ENCODE results near the gene PIK3C3. TPM values are rescaled to one million over a fixed set of nuclear protein-coding genes. Genes with fewer than 3 reads are reported as not detected.

PIK3C3 gene
- total RNA-seq = 10 to 100 TPM; 23.1 to 31.0 TPM

DNA sequence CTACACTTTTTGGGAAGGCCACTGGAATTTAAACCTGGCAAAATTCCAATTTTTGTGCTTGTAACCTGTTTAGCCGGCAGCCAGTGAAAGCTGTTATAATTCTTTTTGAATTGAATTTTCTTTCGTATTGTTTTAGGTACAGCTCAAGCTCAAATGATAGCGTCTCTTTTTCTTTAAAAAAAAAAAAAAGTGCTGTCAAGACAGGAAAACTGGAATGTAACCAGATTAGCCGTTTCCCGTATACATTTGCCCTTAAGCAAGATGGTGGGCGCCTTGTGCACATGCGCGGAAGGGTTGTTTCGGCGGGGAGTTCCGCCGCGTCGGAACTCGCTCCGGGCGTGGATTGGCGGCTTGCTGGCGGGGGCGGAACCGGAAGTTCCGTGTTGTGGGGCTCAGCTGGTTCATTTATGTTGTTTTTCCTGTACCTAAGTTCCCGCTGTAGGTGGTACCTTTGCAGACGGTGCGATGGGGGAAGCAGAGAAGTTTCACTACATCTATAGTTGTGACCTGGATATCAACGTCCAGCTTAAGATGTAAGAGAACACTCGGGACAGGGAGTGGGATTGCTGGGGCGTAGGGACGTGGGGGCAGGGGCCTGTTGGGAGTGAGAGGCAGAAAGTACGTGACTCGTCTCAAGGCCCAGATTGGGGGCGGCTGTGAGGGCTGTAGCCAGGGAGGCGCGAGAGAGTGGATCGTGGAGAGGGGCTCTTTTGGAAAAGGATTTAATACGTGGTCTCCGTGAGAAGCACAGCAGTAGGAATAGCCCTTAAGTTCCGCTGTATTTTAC is at the start of gene PIK3C3:
TSS of gene PIK3C3 (plus strand) at position 408 of the 787 bp plus-strand sequence. CDS start at position 466, 58 bp downstream.
- ATAC-seq (peak; percentile 100), DNase-seq (peak; percentile 96 to 98 (median 97))
- peaks cover 0 to 2% of the 10 kb centered on the region in 2 donors for H3K36me3 ChIP-seq (replicated peaks in 1 of 2; ENCODE audit: insufficient read depth in 1 of 2, low read depth in 2 of 2)
- intact Hi-C loops (cut with DNase I) = no loop called here
- H3K4me1 ChIP-seq = peaks cover 18% of the 10 kb centered on the region
- H3K4me3 ChIP-seq = peak within 1 kb of the TSS; percentile 55 to 74
- peak within 1 kb of the TSS; percentile 21 to 76 (median 54) for H3K27ac ChIP-seq
- no peaks in the 10 kb centered on the region for H3K27me3 ChIP-seq
- TF ChIP-seq, protein P1, sequence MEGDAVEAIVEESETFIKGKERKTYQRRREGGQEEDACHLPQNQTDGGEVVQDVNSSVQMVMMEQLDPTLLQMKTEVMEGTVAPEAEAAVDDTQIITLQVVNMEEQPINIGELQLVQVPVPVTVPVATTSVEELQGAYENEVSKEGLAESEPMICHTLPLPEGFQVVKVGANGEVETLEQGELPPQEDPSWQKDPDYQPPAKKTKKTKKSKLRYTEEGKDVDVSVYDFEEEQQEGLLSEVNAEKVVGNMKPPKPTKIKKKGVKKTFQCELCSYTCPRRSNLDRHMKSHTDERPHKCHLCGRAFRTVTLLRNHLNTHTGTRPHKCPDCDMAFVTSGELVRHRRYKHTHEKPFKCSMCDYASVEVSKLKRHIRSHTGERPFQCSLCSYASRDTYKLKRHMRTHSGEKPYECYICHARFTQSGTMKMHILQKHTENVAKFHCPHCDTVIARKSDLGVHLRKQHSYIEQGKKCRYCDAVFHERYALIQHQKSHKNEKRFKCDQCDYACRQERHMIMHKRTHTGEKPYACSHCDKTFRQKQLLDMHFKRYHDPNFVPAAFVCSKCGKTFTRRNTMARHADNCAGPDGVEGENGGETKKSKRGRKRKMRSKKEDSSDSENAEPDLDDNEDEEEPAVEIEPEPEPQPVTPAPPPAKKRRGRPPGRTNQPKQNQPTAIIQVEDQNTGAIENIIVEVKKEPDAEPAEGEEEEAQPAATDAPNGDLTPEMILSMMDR (IDR thresholded peaks at IDR 0.05) = no peak
- TF ChIP-seq POLR2A (IDR thresholded peaks at IDR 0.05) = peak in 2 of 3 donors; percentile 66 to 67
- WGBS, 2 donors = 0 to 1% methylated on average over 38 of the region's 38 CpGs
- H3K9me3 ChIP-seq = no peaks in the 10 kb centered on the region

DNA sequence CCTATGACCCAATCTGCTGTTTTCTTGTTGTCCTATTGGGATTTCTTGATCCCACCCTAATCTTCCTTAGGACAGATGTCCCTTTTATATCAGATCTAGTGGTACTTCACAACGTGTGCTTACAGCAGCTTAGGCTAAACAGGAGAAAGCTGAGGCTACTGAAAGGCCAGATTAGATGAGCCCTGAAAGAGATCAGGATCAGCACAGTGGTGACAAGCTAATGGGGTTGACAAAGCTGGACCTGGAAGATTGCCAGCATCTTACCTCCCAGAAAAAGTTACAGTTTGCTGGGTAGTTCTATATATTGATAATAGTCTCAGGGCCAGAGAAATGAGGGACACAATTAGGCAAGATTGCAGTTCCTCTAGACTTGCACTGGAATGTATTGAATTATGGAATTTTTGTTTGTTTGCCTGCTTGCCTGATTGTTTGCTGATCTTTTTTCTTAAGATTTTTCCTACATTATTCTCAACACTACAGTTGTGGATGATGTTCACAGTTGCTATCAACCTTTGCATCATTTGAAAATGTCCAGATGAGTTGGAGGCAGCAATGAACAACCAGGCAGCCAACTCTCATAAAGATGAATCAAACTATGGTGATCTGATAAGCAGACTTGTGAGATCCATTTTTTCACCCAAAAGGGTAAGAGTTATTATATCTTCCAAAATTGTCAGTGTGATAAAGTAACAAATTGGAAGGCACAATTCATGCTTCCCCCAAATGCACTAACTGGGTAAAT is 49.1 kb upstream of the PIK3C3 start:
- WGBS, 2 donors = 44 to 47% methylated on average over 1 of the region's 1 CpG
- Histone ChIP-seq H3K27me3 (no peaks in the 10 kb centered on the region), H3K36me3 (replicated peaks in 1 of 2; ENCODE audit: insufficient read depth in 1 of 2, low read depth in 2 of 2) (no peaks in the 10 kb centered on the region), H3K4me3 (no peak overlapping the region), H3K9me3 (no peaks in the 10 kb centered on the region), H3K4me1 (no peaks in the 10 kb centered on the region), H3K27ac (no peak overlapping the region)
- intact Hi-C loops (cut with DNase I) = no loop called here
- ATAC-seq (no peak), DNase-seq (no peak)
- no peak for TF ChIP-seq POLR2A (IDR thresholded peaks at IDR 0.05)
- TF ChIP-seq, protein P1 (IDR thresholded peaks at IDR 0.05) = no peak

DNA sequence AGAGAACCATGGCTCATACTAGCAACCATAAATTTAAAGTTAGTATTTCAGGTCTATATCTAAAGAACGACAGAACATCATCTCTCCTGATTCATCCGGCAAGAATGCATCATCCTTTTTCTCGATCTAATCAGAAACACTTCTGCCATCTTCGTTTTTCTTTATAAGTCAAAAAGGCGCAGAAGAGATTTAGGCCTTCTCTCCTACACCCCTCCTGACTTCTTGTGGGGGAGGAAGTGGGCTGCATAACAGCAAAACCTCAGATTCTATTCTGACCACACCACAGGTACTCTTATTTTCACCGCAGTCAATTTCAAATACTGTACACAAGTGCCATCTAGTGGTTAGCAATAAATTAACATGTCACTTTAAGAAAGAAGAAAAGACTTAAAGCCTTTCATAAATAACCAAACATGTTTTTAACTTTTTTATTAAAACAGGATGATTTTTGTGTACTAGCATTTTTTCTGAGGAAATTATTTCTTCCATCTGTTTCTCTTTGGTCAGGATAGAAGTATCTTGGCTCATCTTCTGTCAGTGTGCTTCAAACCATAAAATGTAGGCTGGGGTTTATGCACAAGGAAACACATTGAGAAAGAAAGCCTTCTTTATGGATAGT is 48.4 kb upstream of the PIK3C3 start:
- H3K27me3 ChIP-seq = no peaks in the 10 kb centered on the region
- 25% methylated on average over 6 of the region's 6 CpGs for WGBS, 2 donors
- H3K4me1 ChIP-seq = no peaks in the 10 kb centered on the region
- no peaks in the 10 kb centered on the region for H3K9me3 ChIP-seq
- DNase-seq = no peak
- no peak overlapping the region for H3K4me3 ChIP-seq
- H3K36me3 ChIP-seq (replicated peaks in 1 of 2; ENCODE audit: insufficient read depth in 1 of 2, low read depth in 2 of 2) = no peaks in the 10 kb centered on the region
- no peak for ATAC-seq
- intact Hi-C loops (cut with DNase I) = no loop called here
- TF ChIP-seq, protein P1 (IDR thresholded peaks at IDR 0.05) = peak; percentile 11 to 67 (median 59)
- TF ChIP-seq POLR2A (IDR thresholded peaks at IDR 0.05) = no peak
- H3K27ac ChIP-seq = no peak overlapping the region

DNA sequence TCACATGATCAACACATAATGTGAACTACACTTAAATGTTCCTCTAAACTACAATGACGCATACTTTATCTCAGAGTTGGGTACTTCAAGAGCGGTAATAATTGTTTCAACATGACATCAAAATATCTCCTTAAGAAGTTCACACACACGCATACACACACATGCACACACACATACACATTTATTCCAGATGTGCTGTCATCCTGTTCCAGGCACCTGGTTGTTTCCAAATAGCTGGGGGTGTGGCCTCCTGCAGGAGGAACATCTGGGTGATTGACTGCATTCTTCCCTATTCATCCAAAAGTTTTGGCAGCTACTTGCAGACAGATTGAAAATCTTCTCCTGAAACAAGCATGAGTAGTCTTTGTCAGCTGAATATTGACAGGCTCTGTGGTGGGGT is 37.9 kb upstream of the PIK3C3 start:
- H3K27ac ChIP-seq = no peak overlapping the region
- H3K36me3 ChIP-seq (replicated peaks in 1 of 2; ENCODE audit: insufficient read depth in 1 of 2, low read depth in 2 of 2) = no peaks in the 10 kb centered on the region
- no peaks in the 10 kb centered on the region for H3K4me1 ChIP-seq
- H3K27me3 ChIP-seq = no peaks in the 10 kb centered on the region
- intact Hi-C loops (cut with DNase I) = no loop called here
- TF ChIP-seq, protein P1 (IDR thresholded peaks at IDR 0.05) = no peak
- TF ChIP-seq POLR2A (IDR thresholded peaks at IDR 0.05) = no peak
- 80 to 90% methylated on average over 3 of the region's 3 CpGs for WGBS, 2 donors
- H3K9me3 ChIP-seq = no peaks in the 10 kb centered on the region
- ATAC-seq (no peak), DNase-seq (no peak)
- no peak overlapping the region for H3K4me3 ChIP-seq
